ENCODE measurements around the gene SLC26A9.

GRCh38 chr1:205913451-205914154, 29.7 kb downstream of the SLC26A9 start:
- no peak for TF ChIP-seq CTCF (IDR thresholded peaks at IDR 0.05)
- TF ChIP-seq EZH2phosphoT487 (IDR thresholded peaks at IDR 0.05): no peak
- TF ChIP-seq EZH2 (IDR thresholded peaks at IDR 0.05): no peak
